NT2/D1 (cell line): Measurements from ENCODE around the gene MAD1L1.

Experiments
- DNase-seq: peaks from one replicate; pipeline ENCODE4 v3.0.0-alpha.2; 2011; ENCODE audit warnings: low read depth, low spot score
- H3K27me3 ChIP-seq: 2 replicates; pipeline ENCODE4 v1.6.0; 2011; ENCODE audit warnings: mild to moderate bottlenecking; ENCODE audit not compliant: insufficient read length, insufficient read depth
- H3K36me3 ChIP-seq: 2 replicates; pipeline ENCODE4 v1.6.1; 2011; ENCODE audit warnings: mild to moderate bottlenecking, low read length, mixed read lengths; ENCODE audit not compliant: insufficient read depth, insufficient read length
- H3K4me1 ChIP-seq: 2 replicates; pipeline ENCODE4 v1.5.1; 2011; ENCODE audit not compliant: insufficient read depth, insufficient read length
- H3K4me3 ChIP-seq: 2 replicates; pipeline ENCODE4 v1.5.1; 2011; ENCODE audit warnings: low read depth; ENCODE audit not compliant: insufficient read length
- H3K9ac ChIP-seq: 2 replicates; pipeline ENCODE4 v1.6.0; 2011; ENCODE audit warnings: low read depth; ENCODE audit not compliant: insufficient read length
- H3K9me3 ChIP-seq: 2 replicates; pipeline ENCODE4 v1.5.1; 2011; ENCODE audit warnings: mild to moderate bottlenecking, low read length; ENCODE audit not compliant: insufficient read depth
- SUZ12 ChIP-seq: IDR thresholded peaks from 2 replicates; pipeline ENCODE4 v1.6.1; 2011; ENCODE audit not compliant: insufficient read length, insufficient read depth; ENCODE audit errors: extremely low read depth
- YY1 ChIP-seq: IDR thresholded peaks from 2 replicates; pipeline ENCODE4 v1.6.1; 2011; ENCODE audit not compliant: insufficient read length, insufficient read depth
- ZNF274 ChIP-seq: IDR thresholded peaks from 2 replicates; pipeline ENCODE4 v1.6.1; 2011; ENCODE audit warnings: mild to moderate bottlenecking, low read depth, low read length

MAD1L1 gene

DNA sequence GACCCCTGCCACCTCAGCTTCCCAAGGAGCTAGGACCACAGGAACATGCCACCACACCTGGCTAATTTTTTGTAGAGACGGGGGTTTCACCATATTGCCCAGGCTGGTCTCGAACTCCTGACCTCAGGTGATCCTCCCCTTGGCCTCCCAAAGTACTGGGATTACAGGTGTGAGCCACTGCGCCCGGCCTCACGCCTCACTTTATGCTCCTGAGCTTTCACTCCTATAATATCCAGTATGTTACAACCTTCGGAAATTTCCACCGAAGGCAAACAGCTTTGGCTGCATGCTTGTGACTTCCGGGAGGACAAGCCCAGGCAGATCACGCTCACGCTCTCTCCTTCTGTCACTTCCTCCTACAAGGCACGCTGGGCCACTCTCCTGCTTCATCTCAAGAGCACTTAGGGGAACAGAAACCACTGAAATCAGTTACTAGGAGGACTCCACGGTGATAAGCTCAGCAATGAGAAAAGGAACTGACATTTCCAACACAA, 4.4 kb upstream of the MAD1L1 start:
- Histone ChIP-seq H3K9ac (no peak overlapping the region), H3K27me3 (no peaks in the 10 kb centered on the region), H3K36me3 (peaks cover 71% of the 10 kb centered on the region), H3K9me3 (no peaks in the 10 kb centered on the region), H3K4me3 (no peak overlapping the region), H3K4me1 (no peaks in the 10 kb centered on the region)
- TF ChIP-seq SUZ12 (no peak), ZNF274 (no peak), YY1 (no peak)
- no peak for DNase-seq

- DNase-seq, result no peak
- Histone ChIP-seq H3K9ac (no peak overlapping the region), H3K36me3 (peaks cover 68% of the 10 kb centered on the region), H3K4me1 (peaks cover 3% of the 10 kb centered on the region), H3K9me3 (no peaks in the 10 kb centered on the region), H3K4me3 (no peak overlapping the region), H3K27me3 (no peaks in the 10 kb centered on the region)
- TF ChIP-seq YY1 (no peak), ZNF274 (no peak), SUZ12 (no peak)
Measured at GRCh38 chr7:2233926-2234325, 1.2 kb upstream of the MAD1L1 start.

DNA sequence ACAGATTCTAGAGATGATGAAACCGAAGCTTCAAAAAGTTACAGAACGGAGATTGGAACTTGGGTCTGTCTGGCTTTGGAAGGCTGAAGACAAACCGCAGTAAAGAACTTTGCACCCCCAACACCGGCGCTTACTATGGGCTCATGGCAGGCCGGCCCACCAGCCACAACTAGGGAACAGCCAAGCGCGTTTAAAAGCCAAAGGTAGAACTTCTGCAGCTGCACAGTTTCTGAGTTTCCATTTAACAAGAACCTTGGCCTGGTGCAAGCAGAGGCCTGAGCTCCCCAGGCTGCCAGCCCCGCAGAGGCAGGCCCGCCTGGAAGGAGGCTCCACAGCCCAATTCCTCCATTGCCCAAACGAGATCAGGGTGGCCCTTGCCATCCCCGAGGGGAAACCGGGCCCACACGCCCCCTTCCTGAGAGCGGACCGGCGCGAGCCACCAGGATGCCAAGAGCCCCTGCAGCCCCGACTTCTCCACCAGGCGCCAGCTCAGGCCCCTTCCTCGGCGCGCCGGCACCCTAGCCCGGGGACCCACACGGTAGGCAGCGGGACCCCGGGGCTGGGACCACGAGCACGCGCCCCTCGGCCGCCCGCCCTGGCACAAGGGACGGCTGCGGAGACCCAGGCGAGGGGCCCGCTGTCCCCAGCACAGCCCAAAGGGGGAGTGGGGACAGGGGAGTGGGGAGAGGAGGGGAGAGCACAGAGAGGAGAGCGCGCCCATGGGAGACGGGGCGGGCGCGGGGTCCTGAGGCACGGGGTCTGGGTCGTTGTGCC, 566 bp downstream of the MAD1L1 start:
- H3K9me3 ChIP-seq, result no peaks in the 10 kb centered on the region
- H3K4me3 ChIP-seq, result peak overlapping the region; percentile 76
- H3K9ac ChIP-seq, result peak overlapping the region; percentile 89
- TF ChIP-seq ZNF274 (no peak), SUZ12 (no peak), YY1 (no peak)
- H3K27me3 ChIP-seq, result no peaks in the 10 kb centered on the region
- no peak for DNase-seq
- peaks cover 68% of the 10 kb centered on the region for H3K36me3 ChIP-seq
- peaks cover 3% of the 10 kb centered on the region for H3K4me1 ChIP-seq

- H3K4me1 ChIP-seq, result peaks cover 3% of the 10 kb centered on the region
- H3K9me3 ChIP-seq, result no peaks in the 10 kb centered on the region
- TF ChIP-seq ZNF274 (no peak), YY1 (no peak), SUZ12 (no peak)
- H3K4me3 ChIP-seq, result no peak overlapping the region
- no peak for DNase-seq
- H3K36me3 ChIP-seq, result peaks cover 70% of the 10 kb centered on the region
- H3K27me3 ChIP-seq, result no peaks in the 10 kb centered on the region
- no peak overlapping the region for H3K9ac ChIP-seq
Measured at GRCh38 chr7:2230882-2231281, 1.9 kb downstream of the MAD1L1 start.

GRCh38 chr7:2230226-2230625, 2.5 kb downstream of the MAD1L1 start:
- H3K36me3 ChIP-seq, result peaks cover 70% of the 10 kb centered on the region
- no peaks in the 10 kb centered on the region for H3K9me3 ChIP-seq
- DNase-seq, result no peak
- no peak overlapping the region for H3K9ac ChIP-seq
- TF ChIP-seq SUZ12 (no peak), ZNF274 (no peak), YY1 (no peak)
- no peak overlapping the region for H3K4me3 ChIP-seq
- peaks cover 3% of the 10 kb centered on the region for H3K4me1 ChIP-seq
- no peaks in the 10 kb centered on the region for H3K27me3 ChIP-seq

DNA sequence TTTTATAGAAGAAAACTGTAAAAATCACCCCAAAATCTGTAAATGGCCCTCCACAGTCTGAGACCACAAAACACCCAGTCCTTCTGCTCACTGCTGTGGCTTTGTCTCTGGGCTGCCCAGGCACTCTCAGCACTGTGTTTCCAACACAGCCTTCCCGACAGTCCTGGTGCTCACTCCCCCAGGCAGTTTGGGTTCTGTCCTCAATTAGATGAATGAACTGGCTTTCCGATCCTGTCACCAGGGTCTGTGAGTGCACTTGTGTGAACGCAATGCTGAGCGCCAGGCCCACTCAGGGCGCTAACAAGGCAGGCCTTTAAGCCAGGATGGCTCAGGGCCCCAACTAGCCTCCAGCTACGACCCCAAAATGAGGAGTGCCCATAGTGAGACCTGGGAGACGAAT, 3.3 kb downstream of the MAD1L1 start:
- Histone ChIP-seq H3K9me3 (no peaks in the 10 kb centered on the region), H3K36me3 (peaks cover 70% of the 10 kb centered on the region), H3K4me3 (no peak overlapping the region), H3K27me3 (no peaks in the 10 kb centered on the region), H3K4me1 (peaks cover 3% of the 10 kb centered on the region), H3K9ac (no peak overlapping the region)
- TF ChIP-seq SUZ12 (no peak), YY1 (no peak), ZNF274 (no peak)
- DNase-seq, result no peak

DNA sequence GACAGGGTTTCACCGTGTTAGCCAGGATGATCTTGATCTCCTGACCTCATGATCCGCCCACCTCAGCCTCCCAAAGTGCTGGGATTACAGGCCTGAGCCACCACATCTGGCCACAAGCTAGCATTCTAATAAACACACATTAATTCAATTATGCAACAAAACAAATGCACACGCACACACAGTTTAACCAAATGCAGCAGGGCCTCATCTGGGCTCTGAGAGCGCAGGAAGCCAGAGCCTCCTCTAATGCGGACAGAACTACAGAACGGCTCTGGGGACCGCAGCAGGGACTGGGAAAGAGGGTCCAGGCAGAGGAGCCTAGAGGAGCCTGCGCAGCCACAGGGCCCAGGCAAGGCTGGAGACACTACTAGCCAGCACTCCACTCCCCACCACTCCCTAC, 3.8 kb downstream of the MAD1L1 start:
- no peak for TF ChIP-seq SUZ12
- TF ChIP-seq YY1, result no peak
- TF ChIP-seq ZNF274, result no peak
- peaks cover 3% of the 10 kb centered on the region for H3K4me1 ChIP-seq
- no peak for DNase-seq
- H3K9me3 ChIP-seq, result no peaks in the 10 kb centered on the region
- H3K9ac ChIP-seq, result no peak overlapping the region
- H3K4me3 ChIP-seq, result no peak overlapping the region
- H3K36me3 ChIP-seq, result peaks cover 70% of the 10 kb centered on the region
- H3K27me3 ChIP-seq, result no peaks in the 10 kb centered on the region
